NB4 (cell line): Measurements from ENCODE around the gene CHCHD5.

Experiments
- POLR2A ChIP-seq: IDR thresholded peaks from 2 replicates; pipeline ENCODE4 v1.6.1; 2011; ENCODE audit warnings: mild to moderate bottlenecking; ENCODE audit not compliant: insufficient read length; ENCODE audit errors: extremely low read depth
- TF ChIP-seq, protein P1 (sequence below): IDR thresholded peaks from one replicate; pipeline ENCODE4 v1.5.1; 2012; ENCODE audit warnings: low read depth, low read length

DNA sequence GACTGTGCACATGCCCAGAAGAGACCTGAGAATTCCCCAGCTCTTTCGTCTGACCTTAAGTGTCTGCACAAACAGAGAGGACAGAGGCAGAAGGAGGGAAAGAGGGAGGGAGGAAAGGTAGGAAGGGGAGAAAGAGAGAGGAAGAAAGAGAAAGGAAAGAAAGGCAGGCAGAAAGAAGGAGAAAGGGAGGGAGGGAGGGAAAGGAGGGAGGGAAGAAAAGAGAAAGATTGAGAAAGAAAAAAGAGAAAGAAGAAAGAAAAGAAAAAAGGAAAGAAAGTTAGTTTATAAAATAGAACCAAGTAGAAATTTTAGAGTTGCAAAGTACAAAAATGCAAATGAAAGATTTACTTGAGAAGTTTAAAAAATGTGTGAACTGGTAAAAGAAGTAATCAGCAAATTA lies 49.6 kb upstream of the CHCHD5 start:
- TF ChIP-seq, protein P1, sequence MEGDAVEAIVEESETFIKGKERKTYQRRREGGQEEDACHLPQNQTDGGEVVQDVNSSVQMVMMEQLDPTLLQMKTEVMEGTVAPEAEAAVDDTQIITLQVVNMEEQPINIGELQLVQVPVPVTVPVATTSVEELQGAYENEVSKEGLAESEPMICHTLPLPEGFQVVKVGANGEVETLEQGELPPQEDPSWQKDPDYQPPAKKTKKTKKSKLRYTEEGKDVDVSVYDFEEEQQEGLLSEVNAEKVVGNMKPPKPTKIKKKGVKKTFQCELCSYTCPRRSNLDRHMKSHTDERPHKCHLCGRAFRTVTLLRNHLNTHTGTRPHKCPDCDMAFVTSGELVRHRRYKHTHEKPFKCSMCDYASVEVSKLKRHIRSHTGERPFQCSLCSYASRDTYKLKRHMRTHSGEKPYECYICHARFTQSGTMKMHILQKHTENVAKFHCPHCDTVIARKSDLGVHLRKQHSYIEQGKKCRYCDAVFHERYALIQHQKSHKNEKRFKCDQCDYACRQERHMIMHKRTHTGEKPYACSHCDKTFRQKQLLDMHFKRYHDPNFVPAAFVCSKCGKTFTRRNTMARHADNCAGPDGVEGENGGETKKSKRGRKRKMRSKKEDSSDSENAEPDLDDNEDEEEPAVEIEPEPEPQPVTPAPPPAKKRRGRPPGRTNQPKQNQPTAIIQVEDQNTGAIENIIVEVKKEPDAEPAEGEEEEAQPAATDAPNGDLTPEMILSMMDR, result no peak
- no peak for TF ChIP-seq POLR2A
